ENCODE measurements around the gene BIRC6.
"Not testable (repeated sequence)": the region's sequence is repeated elsewhere in the genome, so short reads cannot be mapped to it uniquely, and the experiment has no call there.

Gene BIRC6

GRCh38 chr2:32452338-32453064 lies 95.7 kb downstream of the BIRC6 start:
- no peak for DNase-seq (ENCODE audit: low spot score)

GRCh38 chr2:32453242-32454062 lies 96.6 kb downstream of the BIRC6 start:
- no peak for DNase-seq (ENCODE audit: low spot score)

GRCh38 chr2:32455816-32456215 lies 99.0 kb downstream of the BIRC6 start:
- DNase-seq (ENCODE audit: low spot score), result no peak

- DNase-seq (ENCODE audit: low spot score), result no peak
Observed at GRCh38 chr2:32456808-32457207, 100.0 kb downstream of the BIRC6 start.

- no peak for DNase-seq (ENCODE audit: low spot score)
Observed at GRCh38 chr2:32457814-32458213, 101.0 kb downstream of the BIRC6 start.

GRCh38 chr2:32460861-32461260 lies 104.0 kb downstream of the BIRC6 start:
- not testable (repeated sequence) for DNase-seq (ENCODE audit: low spot score)

GRCh38 chr2:32463110-32463509 lies 106.3 kb downstream of the BIRC6 start:
- DNase-seq (ENCODE audit: low spot score), result no peak

- no peak for DNase-seq (ENCODE audit: low spot score)
Observed at GRCh38 chr2:32464431-32464830, 107.6 kb downstream of the BIRC6 start.

- no peak for DNase-seq (ENCODE audit: low spot score)
Observed at GRCh38 chr2:32472605-32473004, 115.8 kb downstream of the BIRC6 start.

- no peak for DNase-seq (ENCODE audit: low spot score)
Observed at GRCh38 chr2:32474381-32474780, 117.6 kb downstream of the BIRC6 start.

- no peak for DNase-seq (ENCODE audit: low spot score)
Observed at GRCh38 chr2:32478889-32479620, 122.2 kb downstream of the BIRC6 start.

- DNase-seq (ENCODE audit: low spot score), result no peak
Observed at GRCh38 chr2:32479993-32480392, 123.2 kb downstream of the BIRC6 start.

- no peak for DNase-seq (ENCODE audit: low spot score)
Observed at GRCh38 chr2:32482471-32482870, 125.6 kb downstream of the BIRC6 start.

- no peak for DNase-seq (ENCODE audit: low spot score)
Observed at GRCh38 chr2:32484937-32485336, 128.1 kb downstream of the BIRC6 start.

GRCh38 chr2:32485399-32485798 lies 128.6 kb downstream of the BIRC6 start:
- DNase-seq (ENCODE audit: low spot score), result no peak

GRCh38 chr2:32489061-32489460 lies 132.2 kb downstream of the BIRC6 start:
- DNase-seq (ENCODE audit: low spot score), result no peak

- DNase-seq (ENCODE audit: low spot score), result no peak
Observed at GRCh38 chr2:32491346-32491745, 134.5 kb downstream of the BIRC6 start.

- no peak for DNase-seq (ENCODE audit: low spot score)
Observed at GRCh38 chr2:32495139-32495538, 138.3 kb downstream of the BIRC6 start.

- DNase-seq (ENCODE audit: low spot score), result no peak
Observed at GRCh38 chr2:32496662-32497061, 139.8 kb downstream of the BIRC6 start.

GRCh38 chr2:32498306-32498705 lies 141.5 kb downstream of the BIRC6 start:
- no peak for DNase-seq (ENCODE audit: low spot score)

- no peak for DNase-seq (ENCODE audit: low spot score)
Observed at GRCh38 chr2:32502941-32503340, 146.1 kb downstream of the BIRC6 start.

GRCh38 chr2:32504877-32505478 lies 148.2 kb downstream of the BIRC6 start:
- DNase-seq (ENCODE audit: low spot score), result no peak

Measured in HuH-7 (cell line).